HEK293 (cell line): Measurements from ENCODE around the gene CASS4.

Experiments used
- CTCF ChIA-PET: fragments of 350-600 bp; formaldehyde crosslinking; extraction: SDS; loops from one replicate; lab custom pipeline; 2021; ENCODE audit warnings: antibody characterized with exemption; lab: Yijun Ruan, JAX
- POLR2A ChIA-PET: fragments of 300-600 bp; formaldehyde crosslinking; extraction: SDS; loops from one replicate; lab custom pipeline; 2020; ENCODE audit warnings: antibody characterized with exemption, inconsistent platforms; lab: Yijun Ruan, JAX
- H3K27ac ChIP-seq: fragments of 200-500 bp; sonication (Bioruptor generic); 2 replicates; pipeline ENCODE4 v1.5.1; 2014; ENCODE audit warnings: low read depth, low read length, control low read depth, inconsistent platforms; ENCODE audit errors: extremely low read depth
- H3K36me3 ChIP-seq, 2 experiments: fragments of 200-500 bp in 1 of 2; sonication (Bioruptor generic) in 1 of 2; 1 replicate in 1 of 2; 2 replicates in 1 of 2; pipeline ENCODE4 v1.5.1; 2014 to 2017; ENCODE audit warnings: inconsistent platforms in 2 of 2, low read length in 2 of 2; ENCODE audit not compliant: control insufficient read depth in 2 of 2, insufficient read depth in 1 of 2
- H3K4me1 ChIP-seq: fragments of 200-500 bp; sonication (Bioruptor generic); 2 replicates; pipeline ENCODE4 v1.5.1; 2014; ENCODE audit warnings: mild to moderate bottlenecking, low read length, inconsistent platforms; ENCODE audit not compliant: control insufficient read depth, insufficient read depth
- H3K4me3 ChIP-seq: 2 replicates; pipeline ENCODE4 v1.5.1; 2011; ENCODE audit warnings: low read depth, mild to moderate bottlenecking, control low read depth, low read length, moderate library complexity
- H3K9me3 ChIP-seq: fragments of 200-500 bp; sonication (Bioruptor generic); 2 replicates; pipeline ENCODE4 v1.5.1; 2014; ENCODE audit warnings: low read depth, low read length, inconsistent platforms; ENCODE audit not compliant: control insufficient read depth, insufficient read depth
- EGR2 ChIP-seq: fragments of 450-650 bp; formaldehyde crosslinking; IDR thresholded peaks from 2 replicates; pipeline ENCODE4 v1.5.1; 2016; ENCODE audit warnings: low read depth, missing biosample characterization, missing genetic modification characterization
- GLI4 ChIP-seq: fragments of 450-650 bp; formaldehyde crosslinking; IDR thresholded peaks from 2 replicates; pipeline ENCODE4 v1.5.1; 2016; ENCODE audit warnings: missing biosample characterization, missing genetic modification characterization
- HIC1 ChIP-seq: fragments of 450-650 bp; formaldehyde crosslinking; IDR thresholded peaks from 2 replicates; pipeline ENCODE4 v1.5.1; 2016; ENCODE audit warnings: missing biosample characterization, missing genetic modification characterization
- KLF9 ChIP-seq: fragments of 450-650 bp; formaldehyde crosslinking; IDR thresholded peaks from 2 replicates; pipeline ENCODE4 v1.5.1; 2016; ENCODE audit warnings: missing biosample characterization, missing genetic modification characterization, low read depth
- RBAK ChIP-seq: fragments of 450-650 bp; formaldehyde crosslinking; IDR thresholded peaks from 2 replicates; pipeline ENCODE4 v1.5.1; 2016; ENCODE audit warnings: missing biosample characterization, missing genetic modification characterization
- SALL2 ChIP-seq: fragments of 450-650 bp; formaldehyde crosslinking; IDR thresholded peaks from 2 replicates; pipeline ENCODE4 v1.5.0; 2017; ENCODE audit warnings: missing biosample characterization, mild to moderate bottlenecking, missing genetic modification characterization, borderline replicate concordance
- SCRT2 ChIP-seq: fragments of 450-650 bp; formaldehyde crosslinking; IDR thresholded peaks from 2 replicates; pipeline ENCODE4 v1.5.1; 2016; ENCODE audit warnings: missing biosample characterization, missing genetic modification characterization
- SP7 ChIP-seq: fragments of 450-650 bp; formaldehyde crosslinking; IDR thresholded peaks from 2 replicates; pipeline ENCODE4 v1.5.1; 2016; ENCODE audit warnings: missing biosample characterization, missing genetic modification characterization
- ZBTB6 ChIP-seq: fragments of 450-650 bp; formaldehyde crosslinking; IDR thresholded peaks from 2 replicates; pipeline ENCODE4 v1.5.1; 2017; ENCODE audit warnings: missing biosample characterization, missing genetic modification characterization
- ZBTB8A ChIP-seq: fragments of 450-650 bp; formaldehyde crosslinking; IDR thresholded peaks from 2 replicates; pipeline ENCODE4 v1.5.1; 2016; ENCODE audit warnings: missing biosample characterization, missing genetic modification characterization
- ZFHX2 ChIP-seq: fragments of 450-650 bp; formaldehyde crosslinking; conservative IDR thresholded peaks from 2 replicates; pipeline ENCODE4 v1.5.1; 2016; ENCODE audit warnings: missing biosample characterization, missing genetic modification characterization
- ZNF146 ChIP-seq: fragments of 450-650 bp; formaldehyde crosslinking; IDR thresholded peaks from 2 replicates; pipeline ENCODE4 v1.5.1; 2016; ENCODE audit warnings: missing biosample characterization, missing genetic modification characterization
- ZNF19 ChIP-seq: fragments of 450-650 bp; formaldehyde crosslinking; IDR thresholded peaks from 2 replicates; pipeline ENCODE4; 2016; ENCODE audit warnings: missing biosample characterization, missing genetic modification characterization, low read depth
- ZNF202 ChIP-seq: fragments of 450-650 bp; formaldehyde crosslinking; IDR thresholded peaks from 2 replicates; pipeline ENCODE4 v1.5.1; 2016; ENCODE audit warnings: missing biosample characterization, missing genetic modification characterization, borderline replicate concordance
- ZNF223 ChIP-seq: fragments of 450-650 bp; formaldehyde crosslinking; IDR thresholded peaks from 2 replicates; pipeline ENCODE4 v1.5.1; 2016; ENCODE audit warnings: missing biosample characterization, missing genetic modification characterization
- ZNF350 ChIP-seq: fragments of 450-650 bp; formaldehyde crosslinking; IDR thresholded peaks from 2 replicates; pipeline ENCODE4 v1.5.0; 2017; ENCODE audit warnings: missing biosample characterization, mild to moderate bottlenecking, missing genetic modification characterization
- ZNF48 ChIP-seq: fragments of 450-650 bp; formaldehyde crosslinking; IDR thresholded peaks from 2 replicates; pipeline ENCODE4 v1.5.1; 2016; ENCODE audit warnings: missing biosample characterization, missing genetic modification characterization
- ZNF521 ChIP-seq: fragments of 450-650 bp; formaldehyde crosslinking; IDR thresholded peaks from 2 replicates; pipeline ENCODE4 v1.5.1; 2017; ENCODE audit warnings: missing biosample characterization, mild to moderate bottlenecking, missing genetic modification characterization
- ZNF548 ChIP-seq: fragments of 450-650 bp; formaldehyde crosslinking; IDR thresholded peaks from 2 replicates; pipeline ENCODE4 v1.5.1; 2016; ENCODE audit warnings: missing biosample characterization, missing genetic modification characterization
- ZNF624 ChIP-seq: fragments of 450-650 bp; formaldehyde crosslinking; IDR thresholded peaks from 2 replicates; pipeline ENCODE4 v1.5.1; 2017; ENCODE audit warnings: missing biosample characterization, missing genetic modification characterization
- ZNF670 ChIP-seq: fragments of 450-650 bp; formaldehyde crosslinking; IDR thresholded peaks from 2 replicates; pipeline ENCODE4 v1.5.1; 2016; ENCODE audit warnings: missing biosample characterization, missing genetic modification characterization, low read depth
- ZSCAN18 ChIP-seq: fragments of 450-650 bp; formaldehyde crosslinking; IDR thresholded peaks from 2 replicates; pipeline ENCODE4 v1.5.1; 2016; ENCODE audit warnings: missing biosample characterization, missing genetic modification characterization
- TF ChIP-seq, protein P1 (sequence below): fragments of 450-650 bp; formaldehyde crosslinking; IDR thresholded peaks from 2 replicates; pipeline ENCODE4 v1.5.1; 2016; ENCODE audit warnings: missing biosample characterization, missing genetic modification characterization
- TF ChIP-seq, protein P2 (sequence below): fragments of 450-650 bp; formaldehyde crosslinking; IDR thresholded peaks from 2 replicates; pipeline ENCODE4 v1.5.1; 2016; ENCODE audit warnings: missing biosample characterization, missing genetic modification characterization, borderline replicate concordance

CASS4 gene

DNA sequence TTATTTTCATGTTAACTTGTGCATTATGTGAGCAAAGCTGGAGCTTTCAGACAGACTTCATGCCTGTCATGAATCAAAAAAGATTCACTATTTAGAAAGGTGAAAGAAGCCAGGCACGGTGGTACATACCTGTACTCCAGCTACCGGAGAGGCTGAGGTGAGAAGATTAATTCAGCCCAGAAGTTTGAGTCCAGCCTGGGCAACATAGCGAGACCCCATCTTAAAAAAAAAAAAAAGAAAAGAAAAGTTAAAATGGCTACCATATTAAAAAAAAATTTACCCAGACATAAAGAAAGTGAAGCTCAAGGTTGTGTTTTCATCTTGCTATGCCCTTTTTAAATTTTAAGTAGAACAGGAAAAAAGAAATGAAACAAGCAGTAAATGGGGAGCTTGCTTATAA lies 889 bp downstream of the CASS4 start (continued):
- TF ChIP-seq HIC1 (no peak), GLI4 (tag by site-specific recombination) (no peak), ZBTB8A (no peak), SCRT2 (tag by site-specific recombination) (no peak)
- TF ChIP-seq, all 188 proteins: peak for 0

DNA sequence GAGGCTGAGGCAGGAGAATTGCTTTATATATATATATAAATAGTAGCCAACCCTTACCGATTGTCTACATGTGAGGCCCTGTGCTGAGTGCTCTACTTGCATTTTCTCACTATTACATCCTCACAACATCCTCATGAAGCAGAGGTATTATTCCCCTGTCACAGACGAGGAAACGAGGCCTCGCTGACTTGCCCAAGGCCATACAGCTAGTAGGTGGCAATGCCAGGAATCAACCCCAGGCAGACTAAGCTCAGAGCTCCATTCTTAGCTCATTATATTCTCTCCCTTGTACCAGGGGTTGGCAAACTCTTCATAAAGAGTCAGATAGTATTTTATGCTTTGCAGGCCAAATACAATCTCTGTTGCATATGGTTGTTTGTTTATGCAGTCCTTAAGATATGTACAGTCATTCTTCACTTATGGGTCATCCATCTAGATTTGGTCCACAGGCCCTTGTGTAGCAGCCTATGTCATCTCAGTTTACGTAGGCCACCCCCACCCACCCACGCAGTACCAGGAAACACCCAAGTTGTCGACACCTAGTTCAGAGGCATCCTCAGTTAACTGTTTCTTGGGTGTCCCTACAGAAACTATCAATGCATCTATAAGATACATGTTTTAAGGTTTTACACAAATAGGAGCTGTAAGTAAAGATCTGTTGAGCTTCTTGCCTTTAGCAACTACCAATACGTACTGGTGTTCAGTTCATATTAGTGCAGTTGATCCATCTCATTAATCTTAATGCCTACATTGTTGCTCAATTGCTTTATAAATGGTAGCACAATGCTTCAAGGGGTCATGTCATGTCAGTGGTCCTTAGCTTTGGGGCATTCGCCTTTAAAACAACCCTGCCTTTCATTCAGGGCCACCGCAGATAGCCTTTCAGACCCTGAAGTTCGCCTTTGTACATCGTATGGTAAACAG lies 3.0 kb downstream of the CASS4 start:
- CTCF ChIA-PET: interaction anchor here (0.6 kb wide), 1 partner anchor 135 kb away, joined by 3 read pairs; no protein-coding TSS in a partner anchor
- Histone ChIP-seq H3K36me3 (peaks cover 0 to 29% of the 10 kb centered on the region in 2 experiments; a peak in 1 of 3 replicates), H3K4me1 (no peaks in the 10 kb centered on the region), H3K27ac (no peak overlapping the region), H3K4me3 (no peak overlapping the region), H3K9me3 (no peaks in the 10 kb centered on the region)
- TF ChIP-seq ZFHX2 (tag by site-specific recombination) (peak; percentile 46; the same call in 1 of the 2 replicates), ZBTB6 (tag by site-specific recombination) (no peak), SP7 (tag by site-specific recombination) (no peak), ZNF202 (tag by site-specific recombination) (no peak), RBAK (tag by site-specific recombination) (no peak), ZNF548 (no peak), ZNF146 (tag by site-specific recombination) (no peak), KLF9 (tag by site-specific recombination) (no peak), EGR2 (tag by site-specific recombination) (peak; percentile 68), ZNF19 (tag by site-specific recombination) (no peak), ZNF624 (tag by site-specific recombination) (no peak), ZNF223 (tag by site-specific recombination) (no peak), ZNF521 (tag by site-specific recombination) (no peak), ZSCAN18 (tag by site-specific recombination) (no peak)
- POLR2A ChIA-PET: no interaction called here

GRCh38 chr20:56417402-56417801 lies 5.3 kb downstream of the CASS4 start:
- ChIA-PET POLR2A (no interaction called here), CTCF (interaction anchor here (0.7 kb wide), 1 partner anchor 11 kb away, joined by 6 read pairs; no protein-coding TSS in a partner anchor)
- H3K27ac ChIP-seq: no peak overlapping the region
- TF ChIP-seq SCRT2 (tag by site-specific recombination): no peak
- TF ChIP-seq, protein P1, sequence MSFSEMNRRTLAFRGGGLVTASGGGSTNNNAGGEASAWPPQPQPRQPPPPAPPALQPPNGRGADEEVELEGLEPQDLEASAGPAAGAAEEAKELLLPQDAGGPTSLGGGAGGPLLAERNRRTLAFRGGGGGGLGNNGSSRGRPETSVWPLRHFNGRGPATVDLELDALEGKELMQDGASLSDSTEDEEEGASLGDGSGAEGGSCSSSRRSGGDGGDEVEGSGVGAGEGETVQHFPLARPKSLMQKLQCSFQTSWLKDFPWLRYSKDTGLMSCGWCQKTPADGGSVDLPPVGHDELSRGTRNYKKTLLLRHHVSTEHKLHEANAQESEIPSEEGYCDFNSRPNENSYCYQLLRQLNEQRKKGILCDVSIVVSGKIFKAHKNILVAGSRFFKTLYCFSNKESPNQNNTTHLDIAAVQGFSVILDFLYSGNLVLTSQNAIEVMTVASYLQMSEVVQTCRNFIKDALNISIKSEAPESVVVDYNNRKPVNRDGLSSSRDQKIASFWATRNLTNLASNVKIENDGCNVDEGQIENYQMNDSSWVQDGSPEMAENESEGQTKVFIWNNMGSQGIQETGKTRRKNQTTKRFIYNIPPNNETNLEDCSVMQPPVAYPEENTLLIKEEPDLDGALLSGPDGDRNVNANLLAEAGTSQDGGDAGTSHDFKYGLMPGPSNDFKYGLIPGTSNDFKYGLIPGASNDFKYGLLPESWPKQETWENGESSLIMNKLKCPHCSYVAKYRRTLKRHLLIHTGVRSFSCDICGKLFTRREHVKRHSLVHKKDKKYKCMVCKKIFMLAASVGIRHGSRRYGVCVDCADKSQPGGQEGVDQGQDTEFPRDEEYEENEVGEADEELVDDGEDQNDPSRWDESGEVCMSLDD (tag by site-specific recombination): no peak
- no peak for TF ChIP-seq ZNF670 (tag by site-specific recombination)
- no peak for TF ChIP-seq SALL2 (tag by site-specific recombination)
- TF ChIP-seq, protein P2, sequence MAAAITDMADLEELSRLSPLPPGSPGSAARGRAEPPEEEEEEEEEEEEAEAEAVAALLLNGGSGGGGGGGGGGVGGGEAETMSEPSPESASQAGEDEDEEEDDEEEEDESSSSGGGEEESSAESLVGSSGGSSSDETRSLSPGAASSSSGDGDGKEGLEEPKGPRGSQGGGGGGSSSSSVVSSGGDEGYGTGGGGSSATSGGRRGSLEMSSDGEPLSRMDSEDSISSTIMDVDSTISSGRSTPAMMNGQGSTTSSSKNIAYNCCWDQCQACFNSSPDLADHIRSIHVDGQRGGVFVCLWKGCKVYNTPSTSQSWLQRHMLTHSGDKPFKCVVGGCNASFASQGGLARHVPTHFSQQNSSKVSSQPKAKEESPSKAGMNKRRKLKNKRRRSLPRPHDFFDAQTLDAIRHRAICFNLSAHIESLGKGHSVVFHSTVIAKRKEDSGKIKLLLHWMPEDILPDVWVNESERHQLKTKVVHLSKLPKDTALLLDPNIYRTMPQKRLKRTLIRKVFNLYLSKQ (tag by site-specific recombination): no peak
- no peak for TF ChIP-seq ZNF350 (tag by site-specific recombination)
- no peak for TF ChIP-seq ZNF48 (tag by site-specific recombination)

More at GRCh38 chr20:56417402-56417801, 5.3 kb downstream of the CASS4 start:
- Histone ChIP-seq H3K36me3 (peaks cover 0 to 26% of the 10 kb centered on the region in 2 experiments; a peak in 1 of 3 replicates), H3K4me3 (no peak overlapping the region), H3K4me1 (no peaks in the 10 kb centered on the region), H3K9me3 (no peaks in the 10 kb centered on the region)
